Adipose tissue (tissue), 3 donors: ENCODE measurements around the gene C1orf167. TPM values are rescaled to one million over a fixed set of nuclear protein-coding genes. Genes with fewer than 3 reads are reported as not detected.

Source experiments
- polyA plus RNA-seq, 3 donors: library from polyadenylated mRNA; stranded (reverse); fragments of 200-250 nt; gene quantifications; one replicate each; pipeline ENCODE4 v1.2.3, GENCODE V29; 2013
- donor health status: healthy with polysubstance abuse.
- donor health status: Bipolar disorder and iron deficiency.
- donor health status: healthy.

C1orf167 gene
- polyA plus RNA-seq, 3 donors = 0.83 to 2.7 (median 2.1) TPM

Other genes starting within 250 kb of the C1orf167 start
- gene FBXO2, start 107.8 kb upstream of the C1orf167 start, polyA plus RNA-seq = 10 to 100 TPM in 1 of 3 donors, 1 to 10 TPM in 2; 1.5 to 45.9 (median 2.7) TPM
- 10 to 100 TPM in 1 of 3 donors, 1 to 10 TPM in 2; 7.3 to 17.6 (median 8.1) TPM for gene FBXO44, start 107.3 kb upstream of the C1orf167 start, polyA plus RNA-seq
- 10 to 100 TPM in 2 of 3 donors, 1 to 10 TPM in 1; 9.3 to 15.7 (median 11.2) TPM for gene FBXO6, start 98.0 kb upstream of the C1orf167 start, polyA plus RNA-seq
- 10 to 100 TPM; 31.2 to 44.5 (median 43.7) TPM for gene MAD2L2, start 81.0 kb upstream of the C1orf167 start, polyA plus RNA-seq
- gene DRAXIN, start 70.5 kb upstream of the C1orf167 start, polyA plus RNA-seq = under 1 TPM; under 0.01 to 0.03 (median 0.01) TPM
- gene AGTRAP, start 26.1 kb upstream of the C1orf167 start, polyA plus RNA-seq = 10 to 100 TPM; 52.4 to 72.3 (median 63.3) TPM
- gene MTHFR, start 43.8 kb downstream of the C1orf167 start, polyA plus RNA-seq = 10 to 100 TPM in 2 of 3 donors, 1 to 10 TPM in 1; 8.2 to 16.1 (median 14.0) TPM
- 10 to 100 TPM in 1 of 3 donors, 1 to 10 TPM in 2; 5.4 to 12.6 (median 6.3) TPM for gene CLCN6, start 44.0 kb downstream of the C1orf167 start, polyA plus RNA-seq
- gene NPPA, start 85.6 kb downstream of the C1orf167 start, polyA plus RNA-seq = 10 to 100 TPM in 1 of 3 donors, under 1 TPM in 2; 0.42 to 40.6 (median 0.49) TPM
- under 1 TPM in 2 of 3 donors, not detected in 1; 0.58 to 0.62 TPM for gene NPPB, start 96.8 kb downstream of the C1orf167 start, polyA plus RNA-seq
- 10 to 100 TPM; 19.2 to 38.2 (median 35.7) TPM for gene KIAA2013, start 164.2 kb downstream of the C1orf167 start, polyA plus RNA-seq
- gene PLOD1, start 172.5 kb downstream of the C1orf167 start, polyA plus RNA-seq = 10 to 100 TPM; 46.7 to 71.4 (median 47.0) TPM
- gene MFN2, start 218.3 kb downstream of the C1orf167 start, polyA plus RNA-seq = 10 to 100 TPM; 19.0 to 53.3 (median 50.5) TPM